Liver (tissue), 9 donors: Measurements from ENCODE around the gene MOV10. TPM values are rescaled to one million over a fixed set of nuclear protein-coding genes. Genes with fewer than 3 reads are reported as not detected.

Experiments used
- DNase-seq: peaks from one replicate; pipeline ENCODE4 v3.0.0-alpha.2; 2017; ENCODE audit warnings: low spot score
- H3K27ac ChIP-seq, 2 donors: one replicate each; pipeline ENCODE4 v1.7.0; 2013; ENCODE audit warnings: inconsistent platforms in 2 of 2, low read length in 2 of 2, control low read depth in 1 of 2, low read depth in 1 of 2, mild to moderate bottlenecking in 1 of 2
- H3K27me3 ChIP-seq, 4 donors: one replicate each; pipeline versions ENCODE4 v1.6.1 to v1.7.0; 2013; ENCODE audit warnings: low read length in 3 of 4, inconsistent platforms in 1 of 4, mild to moderate bottlenecking in 1 of 4, moderate library complexity in 1 of 4; ENCODE audit not compliant: control insufficient read depth in 4 of 4, insufficient read depth in 4 of 4
- H3K36me3 ChIP-seq, 4 donors: one replicate each; pipeline versions ENCODE4 v1.6.1 to v1.7.0; 2013; ENCODE audit warnings: low read length in 3 of 4, mild to moderate bottlenecking in 3 of 4, low read depth in 1 of 4, moderate library complexity in 1 of 4; ENCODE audit not compliant: control insufficient read depth in 4 of 4, insufficient read depth in 3 of 4
- H3K4me1 ChIP-seq, 4 donors: one replicate each; pipeline versions ENCODE4 v1.6.1 to v1.7.0; 2013; ENCODE audit warnings: low read length in 3 of 4, mild to moderate bottlenecking in 3 of 4, moderate library complexity in 1 of 4; ENCODE audit not compliant: control insufficient read depth in 4 of 4, insufficient read depth in 4 of 4
- H3K4me3 ChIP-seq, 3 donors: one replicate each; pipeline versions ENCODE4 v1.6.1 to v1.7.0; 2013; ENCODE audit warnings: low read length in 3 of 3, control low read depth in 1 of 3, low read depth in 1 of 3, mild to moderate bottlenecking in 1 of 3
- H3K9ac ChIP-seq, 2 donors: one replicate each; pipeline ENCODE4 v1.7.0; 2013; ENCODE audit warnings: low read length in 2 of 2, mild to moderate bottlenecking in 2 of 2, moderate library complexity in 2 of 2, control low read depth in 1 of 2, low read depth in 1 of 2
- H3K9me3 ChIP-seq, 4 donors: one replicate each; pipeline versions ENCODE4 v1.6.1 to v1.7.0; 2013; ENCODE audit warnings: low read length in 3 of 4; ENCODE audit not compliant: control insufficient read depth in 4 of 4
- EGR1 ChIP-seq, 2 donors: IDR thresholded peaks; 2 replicates each; pipeline ENCODE4 v1.6.1; 2016 to 2018; ENCODE audit warnings: antibody characterized with exemption in 2 of 2, low read depth in 2 of 2
- FOXA1 ChIP-seq: IDR thresholded peaks from 2 replicates; pipeline ENCODE4 v1.6.1; 2016; ENCODE audit warnings: antibody characterized with exemption
- FOXA2 ChIP-seq: IDR thresholded peaks from 2 replicates; pipeline ENCODE4 v1.6.1; 2016; ENCODE audit warnings: antibody characterized with exemption
- GABPA ChIP-seq, 2 donors: IDR thresholded peaks in 1 of 2; conservative IDR thresholded peaks in 1 of 2; 2 replicates each; pipeline ENCODE4 v1.6.1; 2016; ENCODE audit warnings: antibody characterized with exemption in 2 of 2, mild to moderate bottlenecking in 1 of 2, moderate library complexity in 1 of 2
- HNF4A ChIP-seq, 2 donors: conservative IDR thresholded peaks; 2 replicates each; pipeline ENCODE4 v1.6.1; 2016; ENCODE audit warnings: antibody characterized with exemption in 2 of 2, mild to moderate bottlenecking in 2 of 2
- HNF4G ChIP-seq: IDR thresholded peaks from 2 replicates; pipeline ENCODE4 v1.6.1; 2016; ENCODE audit warnings: antibody characterized with exemption
- JUND ChIP-seq, 2 donors: IDR thresholded peaks; 2 replicates each; pipeline ENCODE4 v1.6.1; 2016; ENCODE audit warnings: antibody characterized with exemption in 2 of 2
- NR2F2 ChIP-seq: IDR thresholded peaks from 2 replicates; pipeline ENCODE4 v1.6.1; 2016; ENCODE audit warnings: antibody characterized with exemption
- RAD21 ChIP-seq, 2 donors: IDR thresholded peaks; 2 replicates each; pipeline ENCODE4 v1.6.1; 2016; ENCODE audit warnings: antibody characterized with exemption in 2 of 2, mild to moderate bottlenecking in 2 of 2
- REST ChIP-seq: IDR thresholded peaks from 2 replicates; pipeline ENCODE4 v1.6.1; 2016; ENCODE audit warnings: antibody characterized with exemption, mild to moderate bottlenecking
- RXRA ChIP-seq, 2 donors: IDR thresholded peaks; 2 replicates each; pipeline ENCODE4 v1.6.1; 2017 to 2018; ENCODE audit warnings: antibody characterized with exemption in 2 of 2, mild to moderate bottlenecking in 1 of 2
- SP1 ChIP-seq: IDR thresholded peaks from 2 replicates; pipeline ENCODE4 v1.6.1; 2018; ENCODE audit warnings: antibody characterized with exemption, mild to moderate bottlenecking
- TAF1 ChIP-seq: conservative IDR thresholded peaks from 2 replicates; pipeline ENCODE4 v1.6.1; 2016; ENCODE audit warnings: antibody characterized with exemption, mild to moderate bottlenecking
- YY1 ChIP-seq: IDR thresholded peaks from 2 replicates; pipeline ENCODE4 v1.6.1; 2016; ENCODE audit warnings: antibody characterized with exemption, mild to moderate bottlenecking
- ZBTB33 ChIP-seq: IDR thresholded peaks from 2 replicates; pipeline ENCODE4 v1.6.1; 2016; ENCODE audit warnings: antibody characterized with exemption
- WGBS: extraction: QIAGEN DNeasy Blood & Tissue Kit; methylation state at CpG from one replicate; pipeline ENCODE4 v1.1.7; 2013; 5-methylcytosine and 5-hydroxymethylcytosine counted together
- polyA plus RNA-seq, 2 donors: library from polyadenylated mRNA; stranded (reverse) in 1 of 2; unstranded in 1 of 2; fragments of 200-250 nt in 1 of 2; fragments of >200 nt in 1 of 2; fragmentation: Nextera tagmentation in 1 of 2; extraction: Ambion mirVana in 1 of 2; gene quantifications; one replicate each; pipeline versions ENCODE4 v1.2.1 to v1.2.3, GENCODE V29; 2013 to 2015
- total RNA-seq, 2 donors: library from RNA; depleted of rRNA; stranded (reverse); fragments of >200 nt; gene quantifications; one replicate each; pipeline ENCODE4 v1.2.3, GENCODE V29; 2014
- TF ChIP-seq, protein P1 (sequence below): IDR thresholded peaks from 2 replicates; pipeline ENCODE4 v1.6.1; 2016; ENCODE audit warnings: antibody characterized with exemption
- TF ChIP-seq, protein P2 (sequence below): fragments of 150-350 bp; IDR thresholded peaks from 2 replicates; pipeline ENCODE4 v1.5.1; 2017; ENCODE audit warnings: improper control_type of control experiment, low read depth, low read length; ENCODE audit not compliant: missing input control
- donor health status: healthy.
- donor health status: healthy.
- donor health status: healthy.
- donor health status: healthy.
- donor health status: healthy.

Gene MOV10
- total and polyA plus RNA-seq, 4 donors, result 32.0 to 36.8 (median 33.7) TPM

DNA sequence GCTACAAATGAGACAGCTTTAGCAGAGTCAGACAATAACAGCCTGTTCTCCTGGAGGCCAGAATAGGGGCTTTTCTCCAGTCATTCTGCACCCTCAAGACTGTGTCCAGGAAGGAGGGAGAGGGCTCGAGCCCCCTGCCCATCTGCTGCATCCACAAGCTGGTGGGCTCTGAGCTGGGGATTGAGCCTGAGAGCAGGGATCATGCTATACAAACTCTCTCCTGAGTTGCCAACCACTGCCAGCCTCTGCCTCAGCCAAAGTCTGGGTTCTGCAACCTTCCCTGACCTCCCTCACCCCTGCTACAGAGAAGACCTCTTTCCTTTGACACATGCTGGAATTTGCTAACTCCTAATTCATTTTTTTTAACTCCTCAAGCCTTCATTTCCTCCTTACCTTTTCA, 55.5 kb downstream of the MOV10 start (continued):
- TF ChIP-seq, protein P1, sequence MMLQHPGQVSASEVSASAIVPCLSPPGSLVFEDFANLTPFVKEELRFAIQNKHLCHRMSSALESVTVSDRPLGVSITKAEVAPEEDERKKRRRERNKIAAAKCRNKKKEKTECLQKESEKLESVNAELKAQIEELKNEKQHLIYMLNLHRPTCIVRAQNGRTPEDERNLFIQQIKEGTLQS, result no peak

GRCh38 chr1:112731451-112731850, 57.0 kb downstream of the MOV10 start:
- no peaks in the 10 kb centered on the region for H3K9me3 ChIP-seq
- WGBS, result 94% methylated on average over 1 of the region's 1 CpG
- H3K4me3 ChIP-seq, result no peak overlapping the region
- DNase-seq, result no peak
- TF ChIP-seq HNF4A (conservative IDR thresholded peaks at IDR 0.05) (no peak), RXRA (IDR thresholded peaks at IDR 0.05) (no peak), FOXA1 (no peak), RAD21 (IDR thresholded peaks at IDR 0.05) (no peak), TAF1 (no peak), NR2F2 (no peak), ZBTB33 (no peak), GABPA (IDR thresholded peaks at IDR 0.05 in 1 of 2, conservative IDR thresholded peaks at IDR 0.05 in 1 of 2) (no peak), REST (no peak), EGR1 (IDR thresholded peaks at IDR 0.05; ENCODE audit: low read depth in 2 of 2) (no peak), HNF4G (no peak), JUND (IDR thresholded peaks at IDR 0.05) (no peak), SP1 (no peak), FOXA2 (no peak), YY1 (no peak)
- TF ChIP-seq, protein P1, result no peak
- TF ChIP-seq, protein P2, sequence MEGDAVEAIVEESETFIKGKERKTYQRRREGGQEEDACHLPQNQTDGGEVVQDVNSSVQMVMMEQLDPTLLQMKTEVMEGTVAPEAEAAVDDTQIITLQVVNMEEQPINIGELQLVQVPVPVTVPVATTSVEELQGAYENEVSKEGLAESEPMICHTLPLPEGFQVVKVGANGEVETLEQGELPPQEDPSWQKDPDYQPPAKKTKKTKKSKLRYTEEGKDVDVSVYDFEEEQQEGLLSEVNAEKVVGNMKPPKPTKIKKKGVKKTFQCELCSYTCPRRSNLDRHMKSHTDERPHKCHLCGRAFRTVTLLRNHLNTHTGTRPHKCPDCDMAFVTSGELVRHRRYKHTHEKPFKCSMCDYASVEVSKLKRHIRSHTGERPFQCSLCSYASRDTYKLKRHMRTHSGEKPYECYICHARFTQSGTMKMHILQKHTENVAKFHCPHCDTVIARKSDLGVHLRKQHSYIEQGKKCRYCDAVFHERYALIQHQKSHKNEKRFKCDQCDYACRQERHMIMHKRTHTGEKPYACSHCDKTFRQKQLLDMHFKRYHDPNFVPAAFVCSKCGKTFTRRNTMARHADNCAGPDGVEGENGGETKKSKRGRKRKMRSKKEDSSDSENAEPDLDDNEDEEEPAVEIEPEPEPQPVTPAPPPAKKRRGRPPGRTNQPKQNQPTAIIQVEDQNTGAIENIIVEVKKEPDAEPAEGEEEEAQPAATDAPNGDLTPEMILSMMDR, result no peak
- H3K27me3 ChIP-seq, result no peaks in the 10 kb centered on the region
- H3K9ac ChIP-seq, result no peak overlapping the region
- no peak overlapping the region for H3K27ac ChIP-seq
- no peaks in the 10 kb centered on the region for H3K4me1 ChIP-seq
- H3K36me3 ChIP-seq, result no peaks in the 10 kb centered on the region
